HEK293 (cell line): ENCODE results near the gene SENP2.
A peak's percentile ranks its signal among the peaks of the same experiment; 100 is the strongest.

ENCODE experiments used
- BCL11A ChIP-seq: fragments of 450-650 bp; formaldehyde crosslinking; IDR thresholded peaks from 2 replicates; pipeline ENCODE4 v1.5.1; 2016; ENCODE audit warnings: low read depth, missing biosample characterization, missing genetic modification characterization
- BCL11B ChIP-seq: fragments of 450-650 bp; formaldehyde crosslinking; IDR thresholded peaks from 2 replicates; pipeline ENCODE4 v1.5.1; 2016; ENCODE audit warnings: low read depth, missing biosample characterization, missing genetic modification characterization
- GLIS2 ChIP-seq: fragments of 450-650 bp; formaldehyde crosslinking; IDR thresholded peaks from 2 replicates; pipeline ENCODE4 v1.5.1; 2016; ENCODE audit warnings: missing biosample characterization, missing genetic modification characterization
- KLF8 ChIP-seq: fragments of 450-650 bp; formaldehyde crosslinking; IDR thresholded peaks from 2 replicates; pipeline ENCODE4 v1.5.1; 2016; ENCODE audit warnings: missing biosample characterization, missing genetic modification characterization
- SCRT2 ChIP-seq: fragments of 450-650 bp; formaldehyde crosslinking; IDR thresholded peaks from 2 replicates; pipeline ENCODE4 v1.5.1; 2016; ENCODE audit warnings: missing biosample characterization, missing genetic modification characterization
- SP2 ChIP-seq: fragments of 450-650 bp; formaldehyde crosslinking; IDR thresholded peaks from 2 replicates; pipeline ENCODE4 v1.5.1; 2016; ENCODE audit warnings: missing biosample characterization, missing genetic modification characterization
- SP7 ChIP-seq: fragments of 450-650 bp; formaldehyde crosslinking; IDR thresholded peaks from 2 replicates; pipeline ENCODE4 v1.5.1; 2016; ENCODE audit warnings: missing biosample characterization, missing genetic modification characterization
- TCF7L2 ChIP-seq: IDR thresholded peaks from 2 replicates; pipeline ENCODE4 v1.6.1; 2011; ENCODE audit warnings: low read depth, mild to moderate bottlenecking, inconsistent platforms, low read length, moderate library complexity, borderline replicate concordance
- ZBTB21 ChIP-seq: fragments of 450-650 bp; formaldehyde crosslinking; IDR thresholded peaks from 2 replicates; pipeline ENCODE4 v1.5.1; 2017; ENCODE audit warnings: missing biosample characterization, missing genetic modification characterization
- ZEB2 ChIP-seq: fragments of 450-650 bp; formaldehyde crosslinking; IDR thresholded peaks from 2 replicates; pipeline ENCODE4 v1.5.1; 2016; ENCODE audit warnings: missing biosample characterization, missing genetic modification characterization
- ZFP37 ChIP-seq: fragments of 450-650 bp; formaldehyde crosslinking; IDR thresholded peaks from 2 replicates; pipeline ENCODE4 v1.5.1; 2016; ENCODE audit warnings: missing biosample characterization, missing genetic modification characterization
- ZNF10 ChIP-seq: fragments of 450-650 bp; formaldehyde crosslinking; IDR thresholded peaks from 2 replicates; pipeline ENCODE4 v1.5.1; 2017; ENCODE audit warnings: missing biosample characterization, missing genetic modification characterization
- ZNF112 ChIP-seq: fragments of 450-650 bp; formaldehyde crosslinking; IDR thresholded peaks from 2 replicates; pipeline ENCODE4 v1.5.0; 2017; ENCODE audit warnings: missing biosample characterization, missing genetic modification characterization
- ZNF366 ChIP-seq: fragments of 450-650 bp; formaldehyde crosslinking; conservative IDR thresholded peaks from 2 replicates; pipeline ENCODE4 v1.5.1; 2016; ENCODE audit warnings: missing biosample characterization, missing genetic modification characterization
- ZNF394 ChIP-seq: fragments of 450-650 bp; formaldehyde crosslinking; IDR thresholded peaks from 2 replicates; pipeline ENCODE4 v1.5.1; 2016; ENCODE audit warnings: missing biosample characterization, missing genetic modification characterization, mild to moderate bottlenecking, moderate library complexity, borderline replicate concordance
- ZNF501 ChIP-seq: fragments of 450-650 bp; formaldehyde crosslinking; IDR thresholded peaks from 2 replicates; pipeline ENCODE4 v1.5.1; 2016; ENCODE audit warnings: missing biosample characterization, missing genetic modification characterization
- ZNF521 ChIP-seq: fragments of 450-650 bp; formaldehyde crosslinking; IDR thresholded peaks from 2 replicates; pipeline ENCODE4 v1.5.1; 2017; ENCODE audit warnings: missing biosample characterization, mild to moderate bottlenecking, missing genetic modification characterization
- ZNF548 ChIP-seq: fragments of 450-650 bp; formaldehyde crosslinking; IDR thresholded peaks from 2 replicates; pipeline ENCODE4 v1.5.1; 2016; ENCODE audit warnings: missing biosample characterization, missing genetic modification characterization
- ZNF561 ChIP-seq: fragments of 450-650 bp; IDR thresholded peaks from 2 replicates; pipeline ENCODE4 v1.5.1; 2018; ENCODE audit warnings: missing biosample characterization, missing genetic modification characterization, borderline replicate concordance
- ZNF621 ChIP-seq: fragments of 450-650 bp; formaldehyde crosslinking; IDR thresholded peaks from 2 replicates; pipeline ENCODE4 v1.5.1; 2017; ENCODE audit warnings: missing biosample characterization, missing genetic modification characterization
- ZNF624 ChIP-seq: fragments of 450-650 bp; formaldehyde crosslinking; IDR thresholded peaks from 2 replicates; pipeline ENCODE4 v1.5.1; 2017; ENCODE audit warnings: missing biosample characterization, missing genetic modification characterization
- ZNF660 ChIP-seq: fragments of 450-650 bp; IDR thresholded peaks from 2 replicates; pipeline ENCODE4 v1.5.1; 2018; ENCODE audit warnings: missing biosample characterization, mild to moderate bottlenecking, missing genetic modification characterization
- ZNF747 ChIP-seq: fragments of 450-650 bp; formaldehyde crosslinking; IDR thresholded peaks from 2 replicates; pipeline ENCODE4 v1.5.1; 2016; ENCODE audit warnings: missing biosample characterization, missing genetic modification characterization
- ZNF76 ChIP-seq: fragments of 450-650 bp; formaldehyde crosslinking; IDR thresholded peaks from 2 replicates; pipeline ENCODE4; 2016; ENCODE audit warnings: low read depth, missing biosample characterization, missing genetic modification characterization, borderline replicate concordance
- ZNF843 ChIP-seq: fragments of 450-650 bp; formaldehyde crosslinking; IDR thresholded peaks from 2 replicates; pipeline ENCODE4 v1.5.1; 2016; ENCODE audit warnings: missing biosample characterization, missing genetic modification characterization
- ZSCAN30 ChIP-seq: fragments of 450-650 bp; IDR thresholded peaks from 2 replicates; pipeline ENCODE4 v1.5.1; 2018; ENCODE audit warnings: missing biosample characterization, mild to moderate bottlenecking, missing genetic modification characterization, moderate library complexity
- TF ChIP-seq, protein P1 (sequence below): fragments of 450-650 bp; formaldehyde crosslinking; IDR thresholded peaks from 2 replicates; pipeline ENCODE4; 2016; ENCODE audit warnings: missing biosample characterization, missing genetic modification characterization
- TF ChIP-seq, protein P2 (sequence below): fragments of 450-650 bp; formaldehyde crosslinking; IDR thresholded peaks from 2 replicates; pipeline ENCODE4 v1.5.1; 2017; ENCODE audit warnings: missing biosample characterization, missing genetic modification characterization
- TF ChIP-seq, protein P3 (sequence below): fragments of 450-650 bp; formaldehyde crosslinking; IDR thresholded peaks from 2 replicates; pipeline ENCODE4 v1.5.1; 2016; ENCODE audit warnings: missing biosample characterization, missing genetic modification characterization
- TF ChIP-seq, protein P4 (sequence below): fragments of 450-650 bp; formaldehyde crosslinking; IDR thresholded peaks from 2 replicates; pipeline ENCODE4 v1.5.1; 2016; ENCODE audit warnings: missing biosample characterization, missing genetic modification characterization
- TF ChIP-seq, protein P5 (sequence below): fragments of 450-650 bp; formaldehyde crosslinking; IDR thresholded peaks from 2 replicates; pipeline ENCODE4 v1.5.1; 2017; ENCODE audit warnings: missing biosample characterization, missing genetic modification characterization

Gene SENP2

DNA sequence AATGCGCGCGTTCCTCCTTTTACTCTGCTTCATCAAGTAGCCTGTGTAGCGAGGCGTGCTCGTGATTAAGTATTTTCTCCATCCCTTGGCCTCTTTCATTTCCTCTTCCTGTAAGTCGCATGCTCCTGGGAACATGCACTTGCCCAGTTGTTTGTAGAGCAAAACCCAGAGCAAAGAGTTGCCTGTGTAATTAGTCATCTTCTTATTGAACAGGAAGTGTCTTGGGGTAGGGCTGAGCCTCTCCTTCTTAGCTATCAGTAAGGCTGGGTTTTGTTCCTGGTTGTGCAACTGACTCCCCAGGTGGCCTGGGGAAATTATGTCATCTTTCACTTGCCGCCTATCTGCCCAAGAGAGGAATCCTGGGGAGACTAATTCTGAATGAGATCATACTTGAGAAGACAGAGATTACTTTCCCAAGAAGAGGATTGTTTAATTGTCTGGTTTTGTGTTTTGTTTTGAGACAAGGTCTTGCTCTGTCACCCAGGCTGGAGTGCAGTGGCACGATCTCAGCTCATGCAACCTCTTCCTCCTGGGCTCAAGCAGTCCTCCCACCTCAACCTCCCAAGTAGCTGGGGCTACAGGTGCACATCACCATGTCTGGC lies 48.6 kb upstream of the SENP2 start (continued):
- TF ChIP-seq, protein P1, sequence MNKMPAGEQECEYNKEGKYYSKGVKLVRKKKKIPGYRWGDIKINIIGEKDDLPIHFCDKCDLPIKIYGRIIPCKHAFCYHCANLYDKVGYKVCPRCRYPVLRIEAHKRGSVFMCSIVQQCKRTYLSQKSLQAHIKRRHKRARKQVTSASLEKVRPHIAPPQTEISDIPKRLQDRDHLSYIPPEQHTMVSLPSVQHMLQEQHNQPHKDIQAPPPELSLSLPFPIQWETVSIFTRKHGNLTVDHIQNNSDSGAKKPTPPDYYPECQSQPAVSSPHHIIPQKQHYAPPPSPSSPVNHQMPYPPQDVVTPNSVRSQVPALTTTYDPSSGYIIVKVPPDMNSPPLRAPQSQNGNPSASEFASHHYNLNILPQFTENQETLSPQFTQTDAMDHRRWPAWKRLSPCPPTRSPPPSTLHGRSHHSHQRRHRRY (tag by site-specific recombination): no peak
- TF ChIP-seq ZNF660 (tag by site-specific recombination): peak; percentile 97
- TF ChIP-seq, protein P2, sequence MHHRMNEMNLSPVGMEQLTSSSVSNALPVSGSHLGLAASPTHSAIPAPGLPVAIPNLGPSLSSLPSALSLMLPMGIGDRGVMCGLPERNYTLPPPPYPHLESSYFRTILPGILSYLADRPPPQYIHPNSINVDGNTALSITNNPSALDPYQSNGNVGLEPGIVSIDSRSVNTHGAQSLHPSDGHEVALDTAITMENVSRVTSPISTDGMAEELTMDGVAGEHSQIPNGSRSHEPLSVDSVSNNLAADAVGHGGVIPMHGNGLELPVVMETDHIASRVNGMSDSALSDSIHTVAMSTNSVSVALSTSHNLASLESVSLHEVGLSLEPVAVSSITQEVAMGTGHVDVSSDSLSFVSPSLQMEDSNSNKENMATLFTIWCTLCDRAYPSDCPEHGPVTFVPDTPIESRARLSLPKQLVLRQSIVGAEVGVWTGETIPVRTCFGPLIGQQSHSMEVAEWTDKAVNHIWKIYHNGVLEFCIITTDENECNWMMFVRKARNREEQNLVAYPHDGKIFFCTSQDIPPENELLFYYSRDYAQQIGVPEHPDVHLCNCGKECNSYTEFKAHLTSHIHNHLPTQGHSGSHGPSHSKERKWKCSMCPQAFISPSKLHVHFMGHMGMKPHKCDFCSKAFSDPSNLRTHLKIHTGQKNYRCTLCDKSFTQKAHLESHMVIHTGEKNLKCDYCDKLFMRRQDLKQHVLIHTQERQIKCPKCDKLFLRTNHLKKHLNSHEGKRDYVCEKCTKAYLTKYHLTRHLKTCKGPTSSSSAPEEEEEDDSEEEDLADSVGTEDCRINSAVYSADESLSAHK: 0 out of 2 replicates have a peak, but pooled peaks have one; percentile 12
- peak; percentile 97 for TF ChIP-seq ZEB2 (tag by site-specific recombination)
- TF ChIP-seq, protein P3, sequence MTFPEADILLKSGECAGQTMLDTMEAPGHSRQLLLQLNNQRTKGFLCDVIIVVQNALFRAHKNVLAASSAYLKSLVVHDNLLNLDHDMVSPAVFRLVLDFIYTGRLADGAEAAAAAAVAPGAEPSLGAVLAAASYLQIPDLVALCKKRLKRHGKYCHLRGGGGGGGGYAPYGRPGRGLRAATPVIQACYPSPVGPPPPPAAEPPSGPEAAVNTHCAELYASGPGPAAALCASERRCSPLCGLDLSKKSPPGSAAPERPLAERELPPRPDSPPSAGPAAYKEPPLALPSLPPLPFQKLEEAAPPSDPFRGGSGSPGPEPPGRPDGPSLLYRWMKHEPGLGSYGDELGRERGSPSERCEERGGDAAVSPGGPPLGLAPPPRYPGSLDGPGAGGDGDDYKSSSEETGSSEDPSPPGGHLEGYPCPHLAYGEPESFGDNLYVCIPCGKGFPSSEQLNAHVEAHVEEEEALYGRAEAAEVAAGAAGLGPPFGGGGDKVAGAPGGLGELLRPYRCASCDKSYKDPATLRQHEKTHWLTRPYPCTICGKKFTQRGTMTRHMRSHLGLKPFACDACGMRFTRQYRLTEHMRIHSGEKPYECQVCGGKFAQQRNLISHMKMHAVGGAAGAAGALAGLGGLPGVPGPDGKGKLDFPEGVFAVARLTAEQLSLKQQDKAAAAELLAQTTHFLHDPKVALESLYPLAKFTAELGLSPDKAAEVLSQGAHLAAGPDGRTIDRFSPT (tag by site-specific recombination): peak; percentile 98
- peak; percentile 70 for TF ChIP-seq SCRT2
- 0 out of 2 replicates have a peak, but pooled peaks have one; percentile 29 for TF ChIP-seq ZNF561
- TF ChIP-seq ZNF548 (tag by site-specific recombination): no peak
- TF ChIP-seq GLIS2 (tag by site-specific recombination): peak; percentile 72
- peak; percentile 30 for TF ChIP-seq SP2 (tag by site-specific recombination)
- TF ChIP-seq, protein P4, sequence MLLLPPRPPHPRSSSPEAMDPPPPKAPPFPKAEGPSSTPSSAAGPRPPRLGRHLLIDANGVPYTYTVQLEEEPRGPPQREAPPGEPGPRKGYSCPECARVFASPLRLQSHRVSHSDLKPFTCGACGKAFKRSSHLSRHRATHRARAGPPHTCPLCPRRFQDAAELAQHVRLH (tag by site-specific recombination): 0 out of 2 replicates have a peak, but pooled peaks have one; percentile 45
- peak; percentile 94 for TF ChIP-seq SP7
- TF ChIP-seq ZNF621 (tag by site-specific recombination): no peak
- TF ChIP-seq, protein P5, sequence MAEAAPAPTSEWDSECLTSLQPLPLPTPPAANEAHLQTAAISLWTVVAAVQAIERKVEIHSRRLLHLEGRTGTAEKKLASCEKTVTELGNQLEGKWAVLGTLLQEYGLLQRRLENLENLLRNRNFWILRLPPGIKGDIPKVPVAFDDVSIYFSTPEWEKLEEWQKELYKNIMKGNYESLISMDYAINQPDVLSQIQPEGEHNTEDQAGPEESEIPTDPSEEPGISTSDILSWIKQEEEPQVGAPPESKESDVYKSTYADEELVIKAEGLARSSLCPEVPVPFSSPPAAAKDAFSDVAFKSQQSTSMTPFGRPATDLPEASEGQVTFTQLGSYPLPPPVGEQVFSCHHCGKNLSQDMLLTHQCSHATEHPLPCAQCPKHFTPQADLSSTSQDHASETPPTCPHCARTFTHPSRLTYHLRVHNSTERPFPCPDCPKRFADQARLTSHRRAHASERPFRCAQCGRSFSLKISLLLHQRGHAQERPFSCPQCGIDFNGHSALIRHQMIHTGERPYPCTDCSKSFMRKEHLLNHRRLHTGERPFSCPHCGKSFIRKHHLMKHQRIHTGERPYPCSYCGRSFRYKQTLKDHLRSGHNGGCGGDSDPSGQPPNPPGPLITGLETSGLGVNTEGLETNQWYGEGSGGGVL: peak; percentile 69
- TF ChIP-seq ZNF843 (tag by site-specific recombination): peak; percentile 80
- TF ChIP-seq ZNF112: no peak
- TF ChIP-seq ZNF10 (tag by site-specific recombination): no peak
- peak; percentile 44; the same call in 1 of the 2 replicates for TF ChIP-seq BCL11A (tag by site-specific recombination)
- no peak for TF ChIP-seq BCL11B (tag by site-specific recombination)
- TF ChIP-seq ZBTB21 (tag by site-specific recombination): peak; percentile 92
- TF ChIP-seq KLF8 (tag by site-specific recombination): peak; percentile 82
- TF ChIP-seq ZSCAN30 (tag by site-specific recombination): peak; percentile 59; the same call in 1 of the 2 replicates
- TF ChIP-seq ZNF501 (tag by site-specific recombination): 0 out of 2 replicates have a peak, but pooled peaks have one; percentile 28
- TF ChIP-seq ZNF521 (tag by site-specific recombination): no peak
- peak; percentile 24; the same call in 1 of the 2 replicates for TF ChIP-seq ZNF76 (tag by site-specific recombination)
- TF ChIP-seq ZFP37: peak; percentile 79
- peak; percentile 59; the same call in 1 of the 2 replicates for TF ChIP-seq ZNF394 (tag by site-specific recombination)
- peak; percentile 50; the same call in 1 of the 2 replicates for TF ChIP-seq TCF7L2
- no peak for TF ChIP-seq ZNF624 (tag by site-specific recombination)
- peak; percentile 95 for TF ChIP-seq ZNF366
- TF ChIP-seq ZNF747 (tag by site-specific recombination): no peak
